Tibial nerve (tissue), 3 donors: ENCODE results near the gene MPND.

Source experiments
- CTCF ChIP-seq, 5 experiments: fragments of 200-600 bp in 3 of 5; fragments of 450-650 bp in 2 of 5; sonication (generic) in 3 of 5; IDR thresholded peaks; one replicate each; pipeline ENCODE4 v1.5.1; 2016 to 2019; ENCODE audit warnings: antibody characterized with exemption in 5 of 5, mild to moderate bottlenecking in 3 of 5, moderate library complexity in 2 of 5
- POLR2A ChIP-seq, 2 donors: fragments of 450-650 bp; IDR thresholded peaks; one replicate each; pipeline ENCODE4 v1.6.1; 2017; ENCODE audit warnings: antibody characterized with exemption in 2 of 2, mild to moderate bottlenecking in 2 of 2, moderate library complexity in 2 of 2

GRCh38 chr19:4302243-4302640 is 41.1 kb upstream of the MPND start, which contains the start of gene TMIGD2:
- TF ChIP-seq CTCF (IDR thresholded peaks at IDR 0.05) (no peak), POLR2A (IDR thresholded peaks at IDR 0.05) (no peak)
